ENCODE measurements around the gene DZIP3.

DNA sequence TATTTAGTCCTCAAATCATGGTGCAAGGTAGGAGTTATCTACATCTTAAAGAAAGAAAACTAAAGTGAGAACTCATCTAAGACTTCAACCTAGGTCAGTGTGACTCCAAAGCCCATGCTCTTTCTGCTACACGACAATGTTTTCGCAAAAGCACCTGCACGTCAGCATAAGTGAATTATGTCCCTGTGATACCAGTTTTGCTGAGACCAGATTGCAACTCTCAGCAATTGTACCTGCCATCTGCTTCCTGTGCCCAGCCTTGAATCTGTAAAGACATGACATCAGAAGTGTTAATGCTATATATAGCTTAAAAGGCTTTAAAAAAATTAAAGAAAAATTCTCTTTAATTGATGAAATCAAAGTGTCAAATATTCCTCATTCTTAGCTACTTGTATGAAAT lies 124.3 kb downstream of the DZIP3 start:
- TF ChIP-seq EZH2 (IDR thresholded peaks at IDR 0.05; ENCODE audit: insufficient read depth, poor library complexity, severe bottlenecking) (no peak), EZH2phosphoT487 (IDR thresholded peaks at IDR 0.05; ENCODE audit: insufficient read depth, low read depth) (no peak)

Data from GM23248 (cell line).